ENCODE results near the gene RGS14.

GRCh38 chr5:177403102-177403791, 45.5 kb downstream of the RGS14 start:
- TF ChIP-seq CTCF (IDR thresholded peaks at IDR 0.05) (no peak), POLR2A (IDR thresholded peaks at IDR 0.05) (no peak), POLR2AphosphoS5 (IDR thresholded peaks at IDR 0.05) (no peak), EP300 (IDR thresholded peaks at IDR 0.05) (no peak)
